IMR-90 (cell line): ENCODE data around the gene CTNND2.

ENCODE experiments used
- BHLHE40 ChIP-seq: fragments of 150-350 bp; IDR thresholded peaks from 2 replicates; pipeline ENCODE4 v1.6.1; 2016; ENCODE audit warnings: mild to moderate bottlenecking, low read depth, low read length
- CEBPB ChIP-seq: IDR thresholded peaks from 2 replicates; pipeline ENCODE4 v1.6.1; 2012; ENCODE audit warnings: low read depth, low read length, improper control_type of control experiment
- CTCF ChIP-seq: conservative IDR thresholded peaks from 2 replicates; pipeline ENCODE4 v1.5.1; 2012; ENCODE audit warnings: mild to moderate bottlenecking, low read depth, low read length, improper control_type of control experiment
- MXI1 ChIP-seq: IDR thresholded peaks from 2 replicates; pipeline ENCODE4 v1.6.1; 2012; ENCODE audit warnings: low read depth, mild to moderate bottlenecking, low read length, moderate library complexity, borderline replicate concordance
- POLR2A ChIP-seq: IDR thresholded peaks from 2 replicates; pipeline ENCODE4 v1.6.1; 2012; ENCODE audit warnings: mild to moderate bottlenecking, low read depth, low read length
- RAD21 ChIP-seq: IDR thresholded peaks from 2 replicates; pipeline ENCODE4 v1.6.1; 2012; ENCODE audit warnings: low read length, improper control_type of control experiment
- RCOR1 ChIP-seq: IDR thresholded peaks from 2 replicates; pipeline ENCODE4 v1.6.1; 2012; ENCODE audit warnings: mild to moderate bottlenecking, low read length, improper control_type of control experiment; ENCODE audit not compliant: insufficient replicate concordance
- SMC3 ChIP-seq: fragments of 150-350 bp; IDR thresholded peaks from 2 replicates; pipeline ENCODE4 v1.6.1; 2016; ENCODE audit warnings: low read depth, mild to moderate bottlenecking, antibody characterized with exemption, low read length, moderate library complexity
- USF2 ChIP-seq: fragments of 150-350 bp; IDR thresholded peaks from 2 replicates; pipeline ENCODE4 v1.6.1; 2017; ENCODE audit warnings: mild to moderate bottlenecking, antibody characterized with exemption, low read length, low read depth
- TF ChIP-seq, protein P1 (sequence below): fragments of 150-350 bp; IDR thresholded peaks from 2 replicates; pipeline ENCODE4 v1.6.1; 2016; ENCODE audit warnings: low read depth, mild to moderate bottlenecking, low read length, moderate library complexity, borderline replicate concordance

DNA sequence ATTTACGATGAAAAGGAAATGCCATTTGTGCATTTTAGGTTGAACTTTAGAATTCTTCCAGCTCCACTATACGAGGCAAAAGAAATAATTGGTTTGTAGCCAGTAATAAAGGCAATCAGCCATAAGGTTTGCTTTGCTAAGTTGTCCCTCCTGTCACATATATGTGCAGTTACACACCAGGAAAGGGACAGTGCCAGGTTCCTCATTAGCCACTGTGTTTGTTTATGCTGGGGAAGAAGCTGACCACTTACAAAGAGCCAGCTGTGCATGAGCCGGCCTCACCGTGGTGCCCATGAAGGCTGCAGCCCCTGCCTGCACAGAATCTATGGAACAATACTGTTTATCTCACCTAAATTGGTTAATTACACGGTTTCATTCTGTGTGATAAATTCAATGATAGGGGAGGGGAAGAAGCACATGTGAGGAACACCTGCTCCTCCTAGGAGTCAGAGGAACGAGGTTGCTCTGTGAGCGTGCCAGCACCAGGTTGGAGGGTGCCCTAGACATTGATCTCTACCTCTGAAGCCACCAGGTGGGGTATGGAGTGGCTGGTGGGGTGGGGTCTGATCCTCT lies 969.4 kb downstream of the CTNND2 start:
- TF ChIP-seq CTCF (no peak), MXI1 (no peak), POLR2A (no peak), USF2 (no peak), RAD21 (no peak), RCOR1 (no peak), SMC3 (no peak), BHLHE40 (no peak), CEBPB (no peak)
- TF ChIP-seq, protein P1, sequence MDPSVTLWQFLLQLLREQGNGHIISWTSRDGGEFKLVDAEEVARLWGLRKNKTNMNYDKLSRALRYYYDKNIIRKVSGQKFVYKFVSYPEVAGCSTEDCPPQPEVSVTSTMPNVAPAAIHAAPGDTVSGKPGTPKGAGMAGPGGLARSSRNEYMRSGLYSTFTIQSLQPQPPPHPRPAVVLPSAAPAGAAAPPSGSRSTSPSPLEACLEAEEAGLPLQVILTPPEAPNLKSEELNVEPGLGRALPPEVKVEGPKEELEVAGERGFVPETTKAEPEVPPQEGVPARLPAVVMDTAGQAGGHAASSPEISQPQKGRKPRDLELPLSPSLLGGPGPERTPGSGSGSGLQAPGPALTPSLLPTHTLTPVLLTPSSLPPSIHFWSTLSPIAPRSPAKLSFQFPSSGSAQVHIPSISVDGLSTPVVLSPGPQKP, result no peak
